Ectodermal cell (in vitro differentiated cells): Measurements from ENCODE around the gene RNF32.
A peak's percentile ranks its signal among the peaks of the same experiment; 100 is the strongest.

Source experiments
- H3K27ac ChIP-seq: 2 replicates; pipeline ENCODE4 v1.7.0; 2013; ENCODE audit warnings: mild to moderate bottlenecking, low read depth, low read length; ENCODE audit not compliant: insufficient read depth, poor library complexity, severe bottlenecking
- H3K27me3 ChIP-seq: 2 replicates; pipeline ENCODE4 v1.7.0; 2013; ENCODE audit warnings: mild to moderate bottlenecking, low read length; ENCODE audit not compliant: insufficient read depth, control insufficient read depth, poor library complexity, severe bottlenecking
- H3K36me3 ChIP-seq: one replicate; pipeline ENCODE4 v1.7.0; 2013; ENCODE audit warnings: low read length; ENCODE audit not compliant: control insufficient read depth, insufficient read depth
- H3K4me1 ChIP-seq: one replicate; pipeline ENCODE4 v1.7.0; 2013; ENCODE audit warnings: low read length; ENCODE audit not compliant: control insufficient read depth, insufficient read depth
- H3K4me3 ChIP-seq: 2 replicates; pipeline ENCODE4 v1.7.0; 2013; ENCODE audit warnings: low read depth, low read length, control low read depth; ENCODE audit not compliant: insufficient read depth
- H3K9me3 ChIP-seq: 2 replicates; pipeline ENCODE4 v1.7.0; 2013; ENCODE audit warnings: mild to moderate bottlenecking, low read length, moderate library complexity; ENCODE audit not compliant: control insufficient read depth
- WGBS, 2 experiments: methylation state at CpG; one replicate each; pipeline ENCODE4 v1.1.7; 2013; ENCODE audit warnings: missing lambda C conversion rate in 2 of 2; 5-methylcytosine and 5-hydroxymethylcytosine counted together

Gene RNF32

GRCh38 chr7:156659203-156659602, 18.6 kb downstream of the RNF32 start:
- Histone ChIP-seq H3K4me3 (no peak overlapping the region), H3K9me3 (no peaks in the 10 kb centered on the region), H3K27ac (no peak overlapping the region), H3K27me3 (no peaks in the 10 kb centered on the region), H3K36me3 (no peaks in the 10 kb centered on the region), H3K4me1 (peaks cover 7% of the 10 kb centered on the region)
- 90 to 100% methylated on average over 5 to 6 of the region's 6 CpGs for WGBS, 2 experiments

DNA sequence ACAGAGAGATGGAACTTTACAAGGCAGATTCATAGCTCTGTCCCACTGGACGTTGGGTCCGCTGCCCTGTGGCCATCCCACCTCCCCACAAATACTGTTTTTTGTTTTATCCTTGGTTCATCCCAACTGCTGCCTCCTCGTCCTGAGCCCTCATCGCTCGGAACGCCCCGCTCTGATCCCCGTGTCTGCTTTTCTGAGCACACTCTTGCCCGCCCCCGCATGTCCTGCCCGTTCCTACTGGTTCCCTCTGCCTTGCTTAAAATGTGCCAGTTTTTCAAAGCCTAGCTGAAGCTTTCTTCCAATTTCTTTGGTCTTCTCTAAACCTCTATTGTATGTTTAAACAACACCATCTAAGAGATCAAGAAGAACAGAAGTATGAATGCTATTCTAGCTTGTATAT, 19.4 kb downstream of the RNF32 start:
- H3K27me3 ChIP-seq = no peaks in the 10 kb centered on the region
- no peak overlapping the region for H3K4me3 ChIP-seq
- H3K36me3 ChIP-seq = no peaks in the 10 kb centered on the region
- WGBS, 2 experiments = 85 to 87% methylated on average over 11 of the region's 11 CpGs
- peaks cover 2% of the 10 kb centered on the region for H3K4me1 ChIP-seq
- H3K27ac ChIP-seq = no peak overlapping the region
- H3K9me3 ChIP-seq = no peaks in the 10 kb centered on the region

- Histone ChIP-seq H3K27me3 (no peaks in the 10 kb centered on the region), H3K4me3 (no peak overlapping the region), H3K9me3 (no peaks in the 10 kb centered on the region), H3K4me1 (peaks cover 19% of the 10 kb centered on the region), H3K36me3 (no peaks in the 10 kb centered on the region), H3K27ac (no peak overlapping the region)
- WGBS, 2 experiments = 93 to 100% methylated on average over 3 of the region's 5 CpGs
Observed at GRCh38 chr7:156661637-156662036, 21.1 kb downstream of the RNF32 start.

DNA sequence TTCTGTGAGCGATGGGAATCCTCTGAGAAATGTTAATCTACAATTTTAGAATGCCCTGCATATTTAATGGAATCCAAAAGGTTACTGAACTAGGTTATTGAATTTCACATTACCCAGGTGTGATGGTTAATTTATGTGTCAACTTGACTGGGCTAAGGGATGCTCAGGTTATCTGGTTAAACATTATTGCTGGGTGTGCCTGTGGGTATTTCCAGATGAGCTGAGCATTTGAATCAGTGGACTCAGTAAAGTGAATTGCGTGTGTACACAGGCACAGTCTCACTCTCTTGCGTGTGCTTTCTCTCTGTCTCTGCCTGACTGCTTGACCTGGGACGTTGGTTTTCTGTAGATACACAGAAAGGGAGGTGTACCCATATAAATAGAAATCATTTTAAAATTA, 21.7 kb downstream of the RNF32 start:
- Histone ChIP-seq H3K4me3 (no peak overlapping the region), H3K36me3 (no peaks in the 10 kb centered on the region), H3K27me3 (no peaks in the 10 kb centered on the region), H3K27ac (no peak overlapping the region), H3K4me1 (peaks cover 24% of the 10 kb centered on the region), H3K9me3 (no peaks in the 10 kb centered on the region)
- WGBS, 2 experiments = 89 to 91% methylated on average over 3 of the region's 4 CpGs

DNA sequence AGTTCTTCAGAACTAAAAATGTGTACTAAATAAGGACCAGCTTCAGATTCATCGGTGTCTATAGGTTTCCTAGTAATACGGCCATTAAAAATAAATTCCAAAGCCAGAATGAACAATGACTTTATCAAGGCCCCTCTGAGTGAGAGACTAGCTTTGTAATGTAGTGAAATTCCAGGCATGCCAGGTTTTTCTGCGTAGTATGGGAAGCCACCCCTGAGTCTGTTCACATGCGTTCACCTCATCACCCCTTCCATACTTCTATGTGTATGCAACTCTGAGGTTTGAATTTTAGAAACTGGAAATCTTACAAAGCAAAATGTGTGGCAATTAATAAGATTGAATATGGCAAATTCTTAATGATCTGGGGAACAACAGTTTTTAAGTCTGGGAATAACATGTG, 24.5 kb downstream of the RNF32 start:
- 81 to 88% methylated on average over 2 of the region's 4 CpGs for WGBS, 2 experiments
- H3K4me3 ChIP-seq = no peak overlapping the region
- H3K27ac ChIP-seq = peak overlapping the region; percentile 30
- H3K36me3 ChIP-seq = no peaks in the 10 kb centered on the region
- H3K9me3 ChIP-seq = no peaks in the 10 kb centered on the region
- H3K4me1 ChIP-seq = peaks cover 24% of the 10 kb centered on the region
- H3K27me3 ChIP-seq = no peaks in the 10 kb centered on the region

GRCh38 chr7:156666368-156667109, 26.0 kb downstream of the RNF32 start:
- no peaks in the 10 kb centered on the region for H3K9me3 ChIP-seq
- H3K4me1 ChIP-seq = peaks cover 24% of the 10 kb centered on the region
- no peaks in the 10 kb centered on the region for H3K36me3 ChIP-seq
- no peak overlapping the region for H3K4me3 ChIP-seq
- peak overlapping the region; percentile 36 for H3K27ac ChIP-seq
- no peaks in the 10 kb centered on the region for H3K27me3 ChIP-seq
- 74 to 85% methylated on average over 6 to 8 of the region's 8 CpGs for WGBS, 2 experiments

- H3K4me3 ChIP-seq = no peak overlapping the region
- H3K27me3 ChIP-seq = no peaks in the 10 kb centered on the region
- H3K9me3 ChIP-seq = no peaks in the 10 kb centered on the region
- 62 to 83% methylated on average over 1 of the region's 1 CpG for WGBS, 2 experiments
- H3K27ac ChIP-seq = no peak overlapping the region
- H3K4me1 ChIP-seq = peaks cover 24% of the 10 kb centered on the region
- H3K36me3 ChIP-seq = no peaks in the 10 kb centered on the region
Observed at GRCh38 chr7:156667110-156667426, 26.5 kb downstream of the RNF32 start.

- Histone ChIP-seq H3K27ac (no peak overlapping the region), H3K4me1 (peaks cover 27% of the 10 kb centered on the region), H3K27me3 (no peaks in the 10 kb centered on the region), H3K9me3 (no peaks in the 10 kb centered on the region), H3K4me3 (no peak overlapping the region), H3K36me3 (no peaks in the 10 kb centered on the region)
- 96% methylated on average over 13 of the region's 13 CpGs for WGBS, 2 experiments
Observed at GRCh38 chr7:156668130-156668741, 27.7 kb downstream of the RNF32 start.

- no peaks in the 10 kb centered on the region for H3K9me3 ChIP-seq
- H3K27ac ChIP-seq = no peak overlapping the region
- H3K27me3 ChIP-seq = no peaks in the 10 kb centered on the region
- no peaks in the 10 kb centered on the region for H3K36me3 ChIP-seq
- H3K4me1 ChIP-seq = peaks cover 33% of the 10 kb centered on the region
- H3K4me3 ChIP-seq = no peak overlapping the region
- WGBS, 2 experiments = 95 to 96% methylated on average over 19 of the region's 19 CpGs
Observed at GRCh38 chr7:156669035-156669828, 28.7 kb downstream of the RNF32 start.

GRCh38 chr7:156673454-156673853, 32.9 kb downstream of the RNF32 start:
- 37 to 56% methylated on average over 4 to 6 of the region's 6 CpGs for WGBS, 2 experiments
- Histone ChIP-seq H3K27me3 (no peaks in the 10 kb centered on the region), H3K36me3 (no peaks in the 10 kb centered on the region), H3K27ac (peak overlapping the region; percentile 3), H3K9me3 (no peaks in the 10 kb centered on the region), H3K4me1 (peaks cover 10% of the 10 kb centered on the region), H3K4me3 (no peak overlapping the region)
